H9 (cell line): Measurements from ENCODE around the gene DUSP28. TPM values are rescaled to one million over a fixed set of nuclear protein-coding genes. Genes with fewer than 3 reads are reported as not detected.

ENCODE experiments used
- DNase-seq: peaks from one replicate; pipeline ENCODE4 v3.0.0-alpha.2; 2017
- H2AFZ ChIP-seq: one replicate; pipeline ENCODE4 v1.6.1; 2013; ENCODE audit warnings: mild to moderate bottlenecking, low read length, control low read depth, moderate library complexity
- H2AK5ac ChIP-seq: 2 replicates; pipeline ENCODE4 v1.6.1; 2013; ENCODE audit warnings: low read length, control low read depth, mixed read lengths; ENCODE audit not compliant: insufficient read length
- H2BK120ac ChIP-seq: one replicate; pipeline ENCODE4 v1.6.1; 2013; ENCODE audit warnings: low read depth, mild to moderate bottlenecking, low read length, control low read depth, inconsistent platforms; ENCODE audit not compliant: poor library complexity, severe bottlenecking
- H2BK12ac ChIP-seq: 2 replicates; pipeline ENCODE4 v1.6.1; 2013; ENCODE audit warnings: low read length, control low read depth, mixed read lengths, low read depth; ENCODE audit not compliant: insufficient read length
- H2BK15ac ChIP-seq: 2 replicates; pipeline ENCODE4 v1.6.1; 2013; ENCODE audit warnings: low read depth, low read length, control low read depth
- H2BK20ac ChIP-seq: one replicate; pipeline ENCODE4 v1.6.1; 2013; ENCODE audit warnings: low read depth, mild to moderate bottlenecking, low read length, control low read depth, inconsistent platforms; ENCODE audit not compliant: poor library complexity, severe bottlenecking
- H2BK5ac ChIP-seq: 2 replicates; pipeline ENCODE4 v1.6.1; 2013; ENCODE audit warnings: low read length, control low read depth, mixed read lengths; ENCODE audit not compliant: insufficient read length
- H3K14ac ChIP-seq: 2 replicates; pipeline ENCODE4 v1.6.1; 2013; ENCODE audit warnings: low read length, control low read depth; ENCODE audit not compliant: insufficient read depth
- H3K18ac ChIP-seq: 2 replicates; pipeline ENCODE4 v1.6.1; 2013; ENCODE audit warnings: low read depth, mild to moderate bottlenecking, mixed read lengths, low read length, control low read depth; ENCODE audit not compliant: insufficient read length
- H3K23ac ChIP-seq: 2 replicates; pipeline ENCODE4 v1.6.1; 2013; ENCODE audit warnings: low read length, control low read depth, mixed read lengths, low read depth; ENCODE audit not compliant: insufficient read length
- H3K23me2 ChIP-seq: 2 replicates; pipeline ENCODE4 v1.6.1; 2013; ENCODE audit warnings: low read depth, mild to moderate bottlenecking, mixed read lengths, low read length, control low read depth; ENCODE audit not compliant: insufficient read length, poor library complexity, severe bottlenecking
- H3K27ac ChIP-seq: 2 replicates; pipeline ENCODE4 v1.5.1; 2013; ENCODE audit warnings: low read length, control low read depth, mixed read lengths, low read depth; ENCODE audit not compliant: insufficient read length
- H3K27me3 ChIP-seq: 2 replicates; pipeline ENCODE4 v1.6.1; 2013; ENCODE audit warnings: low read length, control low read depth, inconsistent platforms; ENCODE audit not compliant: insufficient read depth
- H3K4ac ChIP-seq: 2 replicates; pipeline ENCODE4 v1.6.1; 2013; ENCODE audit warnings: low read depth, mild to moderate bottlenecking, control low read depth, inconsistent platforms, low read length, moderate library complexity
- H3K4me1 ChIP-seq: 2 replicates; pipeline ENCODE4 v1.6.1; 2013; ENCODE audit warnings: low read length, control low read depth, inconsistent platforms; ENCODE audit not compliant: insufficient read depth
- H3K4me2 ChIP-seq: 2 replicates; pipeline ENCODE4 v1.6.1; 2013; ENCODE audit warnings: low read length, control low read depth, mixed read lengths; ENCODE audit not compliant: insufficient read length, insufficient read depth
- H3K56ac ChIP-seq: 2 replicates; pipeline ENCODE4 v1.6.1; 2013; ENCODE audit warnings: low read depth, mild to moderate bottlenecking, mixed read lengths, low read length, control low read depth; ENCODE audit not compliant: insufficient read length
- H3K79me1 ChIP-seq: 2 replicates; pipeline ENCODE4 v1.6.1; 2013; ENCODE audit warnings: low read depth, mild to moderate bottlenecking, moderate library complexity, low read length, control low read depth, inconsistent platforms; ENCODE audit not compliant: insufficient read depth, poor library complexity, severe bottlenecking
- H3K79me2 ChIP-seq: 2 replicates; pipeline ENCODE4 v1.6.1; 2013; ENCODE audit warnings: low read length, control low read depth, inconsistent platforms; ENCODE audit not compliant: insufficient read depth
- H3K9ac ChIP-seq: 2 replicates; pipeline ENCODE4 v1.6.1; 2013; ENCODE audit warnings: low read length, control low read depth, mixed read lengths; ENCODE audit not compliant: insufficient read length; ENCODE audit errors: extremely low read depth
- H3K9me3 ChIP-seq: one replicate; pipeline ENCODE4 v1.6.1; 2013; ENCODE audit warnings: low read depth, low read length, inconsistent platforms; ENCODE audit not compliant: control insufficient read depth
- H3T11ph ChIP-seq: one replicate; pipeline ENCODE4 v1.6.1; 2013; ENCODE audit warnings: mild to moderate bottlenecking, low read length, control low read depth, inconsistent platforms
- H4K20me1 ChIP-seq: one replicate; pipeline ENCODE4 v1.6.1; 2013; ENCODE audit not compliant: control insufficient read depth, insufficient read length, insufficient read depth
- H4K5ac ChIP-seq: 2 replicates; pipeline ENCODE4 v1.6.1; 2013; ENCODE audit warnings: low read depth, mild to moderate bottlenecking, mixed read lengths, low read length, control low read depth; ENCODE audit not compliant: insufficient read length
- H4K8ac ChIP-seq: replicated peaks from 2 replicates; pipeline ENCODE4 v1.6.1; 2013; ENCODE audit warnings: low read length, control low read depth, mixed read lengths, low read depth; ENCODE audit not compliant: insufficient read length
- H4K91ac ChIP-seq: 2 replicates; pipeline ENCODE4 v1.6.1; 2013; ENCODE audit warnings: low read depth, mild to moderate bottlenecking, moderate library complexity, mixed read lengths, low read length, control low read depth; ENCODE audit not compliant: insufficient read length
- H3K27ac Mint-ChIP-seq, 3 experiments: 2 replicates in 2 of 3; 3 replicates in 1 of 3; pipeline ENCODE4 v1.8.0; 2020 to 2021; ENCODE audit warnings: mixed read lengths in 3 of 3, mild to moderate bottlenecking in 1 of 3, moderate library complexity in 1 of 3
- H3K27me3 Mint-ChIP-seq: 2 replicates; pipeline ENCODE4 v1.8.0; 2021; ENCODE audit warnings: low read depth, mild to moderate bottlenecking, moderate library complexity, mixed read lengths
- H3K36me3 Mint-ChIP-seq, 3 experiments: 2 replicates in 2 of 3; 3 replicates in 1 of 3; pipeline ENCODE4 v1.8.0; 2020 to 2021; ENCODE audit warnings: low read depth in 3 of 3, mixed read lengths in 3 of 3; ENCODE audit not compliant: insufficient read depth in 1 of 3
- H3K4me1 Mint-ChIP-seq, 2 experiments: 2 replicates each; pipeline ENCODE4 v1.8.0; 2020; ENCODE audit warnings: mixed read lengths in 2 of 2
- H3K4me3 Mint-ChIP-seq, 2 experiments: 2 replicates in 1 of 2; 3 replicates in 1 of 2; pipeline ENCODE4 v1.8.0; 2020 to 2021; ENCODE audit warnings: mild to moderate bottlenecking in 2 of 2, mixed read lengths in 2 of 2, moderate library complexity in 1 of 2
- H3K9me3 Mint-ChIP-seq, 2 experiments: 2 replicates in 1 of 2; 3 replicates in 1 of 2; pipeline ENCODE4 v1.8.0; 2020; ENCODE audit warnings: mild to moderate bottlenecking in 2 of 2, mixed read lengths in 2 of 2, moderate library complexity in 1 of 2
- CTCF ChIP-seq: fragments of 200-600 bp; sonication (generic); conservative IDR thresholded peaks from 3 replicates; pipeline ENCODE4 v1.8.0; 2021; ENCODE audit warnings: antibody characterized with exemption, mild to moderate bottlenecking
- WGBS: extraction: QIAGEN DNeasy Blood & Tissue Kit; methylation state at CpG from one replicate; pipeline ENCODE4 v1.1.7; 2013; ENCODE audit warnings: missing lambda C conversion rate, low lambda C conversion rate, mixed read lengths; ENCODE audit not compliant: insufficient read length; ENCODE audit errors: extremely low coverage; 5-methylcytosine and 5-hydroxymethylcytosine counted together
- total RNA-seq: library from RNA; stranded (reverse); gene quantifications from 2 replicates; pipeline ENCODE4 v1.2.1, GENCODE V29; 2021

Gene DUSP28
- total RNA-seq, 1 experiment from 2014 or later, result 1.6 TPM

- TF ChIP-seq CTCF, result no peak
- H4K5ac ChIP-seq, result no peak overlapping the region
- H3K4me2 ChIP-seq, result no peak overlapping the region
- H3K27me3 ChIP-seq, result no peaks in the 10 kb centered on the region
- no peak for DNase-seq
- H3K18ac ChIP-seq, result no peak overlapping the region
- H3K14ac ChIP-seq, result no peak overlapping the region
- no peak overlapping the region for H3T11ph ChIP-seq
- no CpG with 5 or more reads among the region's 3 CpGs for WGBS
- no peaks in the 10 kb centered on the region for H3K4me1 ChIP-seq
- H3K4me1 Mint-ChIP-seq, result no peaks in the 10 kb centered on the region
- no peak overlapping the region for H2AK5ac ChIP-seq
- H3K79me2 ChIP-seq, result no peaks in the 10 kb centered on the region
- no peak overlapping the region for H3K4me3 Mint-ChIP-seq
- no peak overlapping the region for H4K91ac ChIP-seq
- H3K27ac Mint-ChIP-seq, result no peak overlapping the region
- no peak overlapping the region for H3K56ac ChIP-seq
- no peak overlapping the region for H2BK12ac ChIP-seq
- H2BK120ac ChIP-seq, result no peak overlapping the region
- H3K23me2 ChIP-seq, result no peaks in the 10 kb centered on the region
- H3K79me1 ChIP-seq, result no peaks in the 10 kb centered on the region
- H2BK15ac ChIP-seq, result no peak overlapping the region
- no peak overlapping the region for H2AFZ ChIP-seq
- H3K4ac ChIP-seq, result no peak overlapping the region
- no peak overlapping the region for H3K23ac ChIP-seq
- H3K27ac ChIP-seq, result no peak overlapping the region
- no peak overlapping the region for H3K9ac ChIP-seq
- H2BK5ac ChIP-seq, result no peak overlapping the region
- H3K36me3 Mint-ChIP-seq, result peaks cover 73 to 92% (median 84%) of the 10 kb centered on the region in 3 experiments
- H3K9me3 Mint-ChIP-seq, result peaks cover 74 to 79% of the 10 kb centered on the region in 2 experiments
- no peak overlapping the region for H2BK20ac ChIP-seq
- no peaks in the 10 kb centered on the region; the same call in 1 of the 2 replicates for H3K27me3 Mint-ChIP-seq
- H4K8ac ChIP-seq, result no peak overlapping the region
- H3K9me3 ChIP-seq, result peaks cover 25% of the 10 kb centered on the region
- H4K20me1 ChIP-seq, result no peaks in the 10 kb centered on the region
These were observed 32.9 kb upstream of the DUSP28 start for GRCh38 chr2:240527153-240527750.
